NT2/D1 (cell line): ENCODE data around the gene SLC48A1.

Experiments
- SUZ12 ChIP-seq: IDR thresholded peaks from 2 replicates; pipeline ENCODE4 v1.6.1; 2011; ENCODE audit not compliant: insufficient read length, insufficient read depth; ENCODE audit errors: extremely low read depth
- YY1 ChIP-seq: IDR thresholded peaks from 2 replicates; pipeline ENCODE4 v1.6.1; 2011; ENCODE audit not compliant: insufficient read length, insufficient read depth
- ZNF274 ChIP-seq: IDR thresholded peaks from 2 replicates; pipeline ENCODE4 v1.6.1; 2011; ENCODE audit warnings: mild to moderate bottlenecking, low read depth, low read length

- TF ChIP-seq ZNF274 (no peak), YY1 (no peak), SUZ12 (no peak)
Observed at GRCh38 chr12:47799357-47799955, 26.4 kb downstream of the SLC48A1 start.
